Activated B cell treated with CpG ODN at 0.5 μM for 24 hours (primary cell): ENCODE data around the gene CYP4V2. TPM values are rescaled to one million over a fixed set of nuclear protein-coding genes. Genes with fewer than 3 reads are reported as not detected.

Experiments
- ATAC-seq: fragments of 200-7000 bp; cut with Tn5 transposase; one replicate; pipeline ENCODE4 v1.10.0; 2021; ENCODE audit warnings: low read depth, mild to moderate bottlenecking, moderate library complexity
- CTCF ChIA-PET: fragments of 350-600 bp; sonication (Branson Sonifier 250); formaldehyde crosslinking; loops from one replicate; lab custom pipeline; 2021; ENCODE audit warnings: antibody characterized with exemption; lab: Charles Lee
- POLR2A ChIA-PET: fragments of 350-600 bp; sonication (Branson Sonifier 250); formaldehyde crosslinking; loops from one replicate; lab custom pipeline; 2021; ENCODE audit warnings: antibody characterized with exemption; lab: Charles Lee
- DNase-seq: peaks from one replicate; pipeline ENCODE4 v3.0.0; 2022
- H3K27ac Mint-ChIP-seq: one replicate; pipeline ENCODE4 v1.8.0; 2020; ENCODE audit warnings: mixed read lengths
- H3K27me3 Mint-ChIP-seq: one replicate; pipeline ENCODE4 v1.8.0; 2021; ENCODE audit warnings: mixed read lengths
- H3K36me3 Mint-ChIP-seq: one replicate; pipeline ENCODE4 v1.8.0; 2021; ENCODE audit warnings: low read depth, mixed read lengths
- H3K4me1 Mint-ChIP-seq: one replicate; pipeline ENCODE4 v1.8.0; 2021; ENCODE audit warnings: mixed read lengths
- H3K4me3 Mint-ChIP-seq: one replicate; pipeline ENCODE4 v1.8.0; 2020; ENCODE audit warnings: mild to moderate bottlenecking, mixed read lengths
- H3K9me3 Mint-ChIP-seq: one replicate; pipeline ENCODE4 v1.8.0; 2020; ENCODE audit warnings: mixed read lengths
- CTCF ChIP-seq: fragments of 200-600 bp; IDR thresholded peaks from one replicate; pipeline ENCODE4 v1.8.0; 2022; ENCODE audit warnings: antibody characterized with exemption, mild to moderate bottlenecking
- intact Hi-C: fragments of 100-400 bp; cut with micrococcal nuclease; formaldehyde crosslinking; loops from one replicate; pipeline ENCODE4 v1.15.1; 2024
- total RNA-seq: library from RNA; stranded (reverse); gene quantifications from 2 replicates; pipeline ENCODE4 v1.2.3, GENCODE V29; 2022

CYP4V2 gene
- 7.7 and 9.5 TPM in 2 replicates for total RNA-seq

GRCh38 chr4:186191200-186192065 lies at the start of gene CYP4V2:
CYP4V2 (plus strand) TSS chr4:186191567; CDS start chr4:186191824, 257 bp downstream.
- DNase-seq (peak; percentile 84), ATAC-seq (peak; percentile 86)
- Mint-ChIP-seq H3K27ac (peak within 1 kb of the TSS; percentile 88), H3K9me3 (no peaks in the 10 kb centered on the region), H3K27me3 (peaks cover 2% of the 10 kb centered on the region), H3K36me3 (peaks cover 6% of the 10 kb centered on the region), H3K4me3 (peak within 1 kb of the TSS; percentile 90), H3K4me1 (peaks cover 26% of the 10 kb centered on the region)
- no peak for TF ChIP-seq CTCF
- intact Hi-C loops = loop anchor here (1.0 to 5.0 kb wide), 7 partner anchors 10 to 1049 kb away; partner anchors contain the start of genes CCDC110, SLC25A4 and UFSP2
- ChIA-PET CTCF (interaction anchor here (0.6 kb wide), 1 partner anchor 55 kb away, joined by 3 read pairs; no protein-coding TSS in a partner anchor), POLR2A (interaction anchor here (0.5 to 1.5 kb wide), 6 partner anchors 11 to 123 kb away, joined by 3 to 4 read pairs (median 4); partner anchors contain the start of gene TLR3)

- Mint-ChIP-seq H3K4me3 (peak overlapping the region; percentile 57), H3K27ac (no peak overlapping the region)
- TF ChIP-seq CTCF = no peak
Measured at GRCh38 chr4:186144198-186144945, 47.0 kb upstream of the CYP4V2 start.

GRCh38 chr4:186144946-186145569 lies 46.3 kb upstream of the CYP4V2 start:
- ATAC-seq (no peak), DNase-seq (no peak)
- no peak for TF ChIP-seq CTCF
- POLR2A ChIA-PET = no interaction called here
- Mint-ChIP-seq H3K4me3 (peak overlapping the region; percentile 53), H3K4me1 (peaks cover 11% of the 10 kb centered on the region), H3K27me3 (peaks cover 48% of the 10 kb centered on the region), H3K36me3 (no peaks in the 10 kb centered on the region), H3K9me3 (no peaks in the 10 kb centered on the region), H3K27ac (no peak overlapping the region)
- intact Hi-C loops = no loop called here
- CTCF ChIA-PET = interaction anchor here (1.5 kb wide), 1 partner anchor 9 kb away, joined by 3 read pairs; no protein-coding TSS in a partner anchor

More at GRCh38 chr4:186144198-186144945, 47.0 kb upstream of the CYP4V2 start:
- ChIA-PET POLR2A (no interaction called here), CTCF (no interaction called here)
- peaks cover 11% of the 10 kb centered on the region for H3K4me1 Mint-ChIP-seq
- intact Hi-C loops = no loop called here
- H3K27me3 Mint-ChIP-seq = peaks cover 46% of the 10 kb centered on the region
- DNase-seq = no peak
- H3K9me3 Mint-ChIP-seq = no peaks in the 10 kb centered on the region
- no peaks in the 10 kb centered on the region for H3K36me3 Mint-ChIP-seq
- no peak for ATAC-seq

- no peak for ATAC-seq
- no peaks in the 10 kb centered on the region for H3K36me3 Mint-ChIP-seq
- peaks cover 49% of the 10 kb centered on the region for H3K27me3 Mint-ChIP-seq
- no peak overlapping the region for H3K27ac Mint-ChIP-seq
- H3K9me3 Mint-ChIP-seq = no peaks in the 10 kb centered on the region
- ChIA-PET POLR2A (no interaction called here), CTCF (interaction anchor here (1.5 kb wide), 1 partner anchor 10 kb away, joined by 3 read pairs; no protein-coding TSS in a partner anchor)
- no peak for DNase-seq
- no peak for TF ChIP-seq CTCF
- H3K4me1 Mint-ChIP-seq = peaks cover 11% of the 10 kb centered on the region
- intact Hi-C loops = no loop called here
- H3K4me3 Mint-ChIP-seq = no peak overlapping the region
Measured at GRCh38 chr4:186146458-186146857, 44.9 kb upstream of the CYP4V2 start.
